Lower leg skin (tissue), 4 donors: Measurements from ENCODE around the gene ELOF1. TPM values are rescaled to one million over a fixed set of nuclear protein-coding genes. Genes with fewer than 3 reads are reported as not detected.

ENCODE experiments used
- DNase-seq, 2 donors: peaks; one replicate each; pipeline ENCODE4 v3.0.0-alpha.2; 2019; ENCODE audit warnings: low spot score in 2 of 2
- H3K4me3 ChIP-seq: fragments of 200-600 bp; sonication (generic); 2 replicates; pipeline ENCODE4 v1.5.1; 2017; ENCODE audit warnings: mild to moderate bottlenecking, low read depth; ENCODE audit not compliant: poor library complexity, severe bottlenecking
- POLR2A ChIP-seq, 2 donors: fragments of 450-650 bp; IDR thresholded peaks; one replicate each; pipeline ENCODE4 v1.6.1; 2016 to 2017; ENCODE audit warnings: antibody characterized with exemption in 2 of 2, mild to moderate bottlenecking in 1 of 2, moderate library complexity in 1 of 2
- WGBS, 2 donors: methylation state at CpG; one replicate each; pipeline ENCODE4 v1.1.5; 2018; 5-methylcytosine and 5-hydroxymethylcytosine counted together
- intact Hi-C: fragments of 100-400 bp; cut with DNase I; formaldehyde crosslinking; loops from one replicate; pipeline ENCODE4 v1.15.0; 2023; ENCODE audit warnings: low total_unique reads
- total RNA-seq, 4 donors: library from RNA; depleted of rRNA; stranded (reverse); fragments of >200 nt; gene quantifications; one replicate each; pipeline ENCODE4 v1.1.0, GENCODE V29; 2016
- TF ChIP-seq, protein P1 (sequence below), 3 donors: fragments of 450-650 bp; IDR thresholded peaks; one replicate each; pipeline ENCODE4 v1.5.1; 2016; ENCODE audit warnings: antibody characterized with exemption in 3 of 3, mild to moderate bottlenecking in 3 of 3, moderate library complexity in 2 of 3

ELOF1 gene
- total RNA-seq, 4 donors from 2014 or later: 22.3 to 41.5 (median 35.4) TPM

DNA sequence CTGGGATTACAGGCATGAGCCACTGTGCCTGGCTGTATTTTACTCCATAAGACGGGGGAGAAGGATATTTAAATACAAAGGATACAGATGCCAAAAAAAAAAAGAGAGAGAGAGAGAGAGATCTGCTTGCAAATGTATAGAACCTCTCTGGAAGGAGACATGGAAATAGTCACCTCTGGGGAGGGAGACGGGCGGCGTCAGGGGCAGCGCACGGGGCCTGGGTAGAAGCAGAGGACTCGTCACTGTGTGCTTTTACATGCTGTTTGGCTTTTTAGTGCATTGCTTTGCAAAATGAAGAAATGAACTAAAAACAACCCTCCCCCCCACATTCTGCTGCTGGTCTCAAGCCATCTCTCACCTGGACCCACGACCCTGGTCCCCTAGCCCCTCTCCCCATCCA lies 48.6 kb downstream of the ELOF1 start:
- no peak overlapping the region for H3K4me3 ChIP-seq
- no peak for DNase-seq
- WGBS, 2 donors: 91 to 94% methylated on average over 8 of the region's 8 CpGs
- intact Hi-C loops: no loop called here
- TF ChIP-seq, protein P1, sequence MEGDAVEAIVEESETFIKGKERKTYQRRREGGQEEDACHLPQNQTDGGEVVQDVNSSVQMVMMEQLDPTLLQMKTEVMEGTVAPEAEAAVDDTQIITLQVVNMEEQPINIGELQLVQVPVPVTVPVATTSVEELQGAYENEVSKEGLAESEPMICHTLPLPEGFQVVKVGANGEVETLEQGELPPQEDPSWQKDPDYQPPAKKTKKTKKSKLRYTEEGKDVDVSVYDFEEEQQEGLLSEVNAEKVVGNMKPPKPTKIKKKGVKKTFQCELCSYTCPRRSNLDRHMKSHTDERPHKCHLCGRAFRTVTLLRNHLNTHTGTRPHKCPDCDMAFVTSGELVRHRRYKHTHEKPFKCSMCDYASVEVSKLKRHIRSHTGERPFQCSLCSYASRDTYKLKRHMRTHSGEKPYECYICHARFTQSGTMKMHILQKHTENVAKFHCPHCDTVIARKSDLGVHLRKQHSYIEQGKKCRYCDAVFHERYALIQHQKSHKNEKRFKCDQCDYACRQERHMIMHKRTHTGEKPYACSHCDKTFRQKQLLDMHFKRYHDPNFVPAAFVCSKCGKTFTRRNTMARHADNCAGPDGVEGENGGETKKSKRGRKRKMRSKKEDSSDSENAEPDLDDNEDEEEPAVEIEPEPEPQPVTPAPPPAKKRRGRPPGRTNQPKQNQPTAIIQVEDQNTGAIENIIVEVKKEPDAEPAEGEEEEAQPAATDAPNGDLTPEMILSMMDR (IDR thresholded peaks at IDR 0.05): no peak
- TF ChIP-seq POLR2A (IDR thresholded peaks at IDR 0.05): no peak

DNA sequence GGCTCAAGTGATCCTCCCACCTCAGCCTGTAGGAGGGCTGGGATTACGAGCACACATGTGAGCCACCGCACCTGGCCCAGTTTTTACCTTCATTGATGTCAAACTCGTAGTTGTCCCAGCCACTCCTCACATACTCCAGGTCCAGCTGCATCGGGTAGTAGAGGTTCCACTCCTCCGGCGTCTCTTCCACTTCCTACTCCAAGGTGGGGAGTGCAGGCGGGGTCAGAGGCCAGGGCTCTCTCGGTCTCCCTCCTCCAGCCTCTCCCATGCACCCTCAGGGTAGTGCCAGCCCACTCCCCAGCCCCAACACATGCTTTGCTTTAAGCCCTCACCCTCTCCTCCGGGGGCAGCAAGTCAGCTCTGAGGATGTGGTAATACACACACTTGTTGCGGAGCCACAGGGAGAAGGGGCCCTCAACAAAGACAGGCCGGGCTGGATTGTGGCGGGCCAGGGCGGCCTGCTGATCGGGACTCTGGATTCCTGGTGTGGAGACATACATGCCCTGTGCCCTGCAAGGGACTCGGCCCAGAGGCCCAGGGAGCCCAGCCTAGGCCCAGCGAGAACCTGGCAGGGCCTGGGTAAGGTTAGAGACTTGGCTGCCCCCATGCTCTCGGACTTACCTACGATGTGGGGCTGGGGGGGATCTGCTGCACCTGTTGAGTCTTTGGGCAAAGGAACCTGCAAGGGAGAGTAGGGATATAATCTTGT lies 51.5 kb downstream of the ELOF1 start:
- DNase-seq: no peak
- WGBS, 2 donors: 87 to 92% methylated on average over 17 of the region's 18 CpGs
- TF ChIP-seq, protein P1 (IDR thresholded peaks at IDR 0.05): no peak
- no peak for TF ChIP-seq POLR2A (IDR thresholded peaks at IDR 0.05)
- intact Hi-C loops: no loop called here
- no peak overlapping the region for H3K4me3 ChIP-seq

DNA sequence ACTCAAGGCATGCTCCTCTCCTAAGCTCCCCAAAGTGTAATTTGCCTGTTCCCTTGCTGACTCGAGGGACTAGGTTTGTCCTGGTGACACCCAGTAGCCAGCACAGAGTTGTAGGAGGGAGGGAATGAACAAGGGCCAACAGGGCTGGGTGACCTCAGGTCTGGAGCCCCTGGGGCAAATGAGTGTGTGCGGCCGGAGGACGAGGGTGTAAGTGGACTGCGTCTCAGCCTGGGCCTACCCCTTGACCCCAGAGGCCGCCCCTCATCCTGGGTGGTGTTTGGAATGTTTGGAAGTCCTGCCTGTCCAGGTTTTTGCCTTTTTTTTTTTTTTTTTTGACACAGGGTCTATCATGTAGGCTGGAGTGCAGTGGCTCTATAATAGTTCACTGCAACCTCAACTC lies 52.1 kb downstream of the ELOF1 start:
- intact Hi-C loops: no loop called here
- whole genome bisulfite sequencing, 2 donors: 87 to 93% methylated on average over 6 of the region's 6 CpGs
- DNase-seq: no peak
- H3K4me3 ChIP-seq: no peak overlapping the region
- TF ChIP-seq POLR2A (IDR thresholded peaks at IDR 0.05): no peak
- TF ChIP-seq, protein P1 (IDR thresholded peaks at IDR 0.05): no peak

DNA sequence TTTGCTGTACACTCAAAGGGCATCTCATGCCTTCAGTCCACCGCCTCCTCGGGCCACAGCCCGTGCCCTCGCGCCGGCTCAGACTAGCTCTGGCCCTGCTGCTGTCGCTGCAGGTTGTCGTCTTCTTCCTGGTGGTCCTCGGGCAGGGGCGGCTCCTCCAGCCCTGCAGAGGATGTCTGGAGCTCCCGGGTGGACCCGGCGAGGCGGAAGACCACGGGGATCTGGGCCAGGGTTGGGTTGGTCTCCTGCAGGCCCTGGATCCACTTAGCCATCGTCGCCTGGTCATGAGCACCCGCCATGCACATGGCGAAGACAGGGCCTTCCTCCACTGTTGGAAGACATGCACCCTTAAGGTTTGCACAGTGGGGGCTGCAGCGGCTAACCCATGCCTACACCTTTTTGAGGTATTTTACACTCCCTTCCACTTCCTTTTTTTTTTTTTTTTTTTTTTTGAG lies 52.9 kb downstream of the ELOF1 start:
- intact Hi-C loops: no loop called here
- TF ChIP-seq, protein P1 (IDR thresholded peaks at IDR 0.05): no peak
- TF ChIP-seq POLR2A (IDR thresholded peaks at IDR 0.05): no peak
- WGBS, 2 donors: 15 to 16% methylated on average over 20 of the region's 20 CpGs
- peak overlapping the region; percentile 73 for H3K4me3 ChIP-seq
- DNase-seq: no peak

DNA sequence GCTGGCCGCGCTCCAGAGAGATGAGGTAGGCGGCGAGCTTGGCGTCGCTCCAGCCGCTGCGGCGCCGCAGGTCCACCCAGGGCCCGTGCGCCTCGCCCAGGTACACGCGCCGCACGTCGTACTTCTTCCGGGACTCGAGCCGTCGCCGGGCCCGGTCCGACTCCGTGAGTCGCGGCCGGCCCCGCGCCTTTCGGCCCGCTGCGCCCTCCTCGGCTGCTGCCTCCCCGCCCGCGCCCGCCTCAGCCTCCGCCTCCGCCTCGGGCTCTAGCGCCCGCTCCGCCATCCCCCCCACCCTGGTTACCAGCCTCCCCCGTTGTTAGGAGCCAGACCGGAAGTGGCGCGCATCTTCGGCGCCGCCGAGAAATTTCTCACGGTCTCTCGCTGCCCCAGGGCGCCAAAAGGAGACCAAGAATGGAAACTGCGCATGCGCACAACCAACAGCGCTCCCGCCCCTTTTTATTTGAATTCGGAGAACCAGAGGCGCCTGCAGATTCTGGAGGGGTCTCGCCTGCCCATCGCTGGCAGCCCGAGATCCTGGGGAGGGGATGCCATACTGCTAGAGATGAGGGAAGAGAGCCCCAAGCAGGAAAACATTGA lies 53.4 kb downstream of the ELOF1 start, which contains the start of gene ZNF653:
ZNF653 (minus strand) TSS at position 336 of the 597 bp plus-strand sequence; CDS start at position 283, 53 bp downstream.
- peak; percentile 92 to 99 for DNase-seq
- TF ChIP-seq POLR2A (IDR thresholded peaks at IDR 0.05): no peak
- TF ChIP-seq, protein P1 (IDR thresholded peaks at IDR 0.05): no peak
- intact Hi-C loops: no loop called here
- WGBS, 2 donors: 0% methylated on average over 15 to 58 of the region's 65 CpGs
- H3K4me3 ChIP-seq: peak within 1 kb of the TSS; percentile 73
